ENCODE results near the gene AKAP7.
"Not testable (repeated sequence)": the region's sequence is repeated elsewhere in the genome, so short reads cannot be mapped to it uniquely, and the experiment has no call there.

The AKAP7 gene

GRCh38 chr6:131135244-131136020, at the start of gene AKAP7:
Gene AKAP7 (plus strand): TSS chr6:131135467. CDS start chr6:131135764, 297 bp downstream.
- DNase-seq = no peak

- DNase-seq = not testable (repeated sequence)
Observed at GRCh38 chr6:131090339-131090738, 44.9 kb upstream of the AKAP7 start.

- not testable (repeated sequence) for DNase-seq
Observed at GRCh38 chr6:131091944-131092343, 43.3 kb upstream of the AKAP7 start.

GRCh38 chr6:131093334-131093733, 41.9 kb upstream of the AKAP7 start:
- DNase-seq = no peak

GRCh38 chr6:131096786-131097185, 38.5 kb upstream of the AKAP7 start:
- DNase-seq = no peak

- no peak for DNase-seq
Observed at GRCh38 chr6:131101911-131102680, 33.2 kb upstream of the AKAP7 start.

- no peak for DNase-seq
Observed at GRCh38 chr6:131103296-131103695, 32.0 kb upstream of the AKAP7 start.

- no peak for DNase-seq
Observed at GRCh38 chr6:131103901-131104300, 31.4 kb upstream of the AKAP7 start.

- DNase-seq = no peak
Observed at GRCh38 chr6:131107151-131107550, 28.1 kb upstream of the AKAP7 start.

GRCh38 chr6:131112249-131112648, 23.0 kb upstream of the AKAP7 start:
- no peak for DNase-seq

- no peak for DNase-seq
Observed at GRCh38 chr6:131115651-131116050, 19.6 kb upstream of the AKAP7 start.

- DNase-seq = no peak
Observed at GRCh38 chr6:131116321-131116720, 18.9 kb upstream of the AKAP7 start.

GRCh38 chr6:131116755-131117360, 18.4 kb upstream of the AKAP7 start:
- DNase-seq = no peak

GRCh38 chr6:131117878-131118277, 17.4 kb upstream of the AKAP7 start:
- DNase-seq = no peak

- no peak for DNase-seq
Observed at GRCh38 chr6:131122007-131122406, 13.3 kb upstream of the AKAP7 start.

GRCh38 chr6:131122516-131122915, 12.8 kb upstream of the AKAP7 start:
- DNase-seq = no peak

- no peak for DNase-seq
Observed at GRCh38 chr6:131124336-131125071, 10.8 kb upstream of the AKAP7 start.

- no peak for DNase-seq
Observed at GRCh38 chr6:131125431-131125830, 9.8 kb upstream of the AKAP7 start.

- DNase-seq = no peak
Observed at GRCh38 chr6:131129689-131130553, 5.3 kb upstream of the AKAP7 start.

- no peak for DNase-seq
Observed at GRCh38 chr6:131130554-131130940, 4.7 kb upstream of the AKAP7 start.

GRCh38 chr6:131132360-131132759, 2.9 kb upstream of the AKAP7 start:
- DNase-seq = no peak
